ENCODE results near the gene PEDS1. TPM values are rescaled to one million over a fixed set of nuclear protein-coding genes. Genes with fewer than 3 reads are reported as not detected.

PEDS1 gene
- total RNA-seq, 1 experiment from 2014 or later = 26.0 TPM

- Mint-ChIP-seq H3K27me3 (ENCODE audit: insufficient read depth, unreplicated experiment) (no peaks in the 10 kb centered on the region), H3K4me1 (ENCODE audit: insufficient read depth, unreplicated experiment) (peaks cover 59% of the 10 kb centered on the region), H3K4me3 (ENCODE audit: unreplicated experiment) (peak overlapping the region; percentile 61), H3K36me3 (ENCODE audit: insufficient read depth, unreplicated experiment) (peaks cover 34% of the 10 kb centered on the region), H3K9me3 (ENCODE audit: unreplicated experiment) (no peaks in the 10 kb centered on the region), H3K27ac (ENCODE audit: low read depth, unreplicated experiment) (peak overlapping the region; percentile 96)
- ChIA-PET CTCF (interaction anchor here (1.6 to 9.5 kb wide), 4 partner anchors 23 to 28 kb away, joined by 11 to 408 read pairs (median 71); partner anchors contain the start of gene UBE2V1), POLR2A (interaction anchor here (4.4 to 19.2 kb wide), 3 partner anchors 12 to 34 kb away, joined by 46 to 386 read pairs (median 375); partner anchors contain the start of gene UBE2V1)
- DNase-seq (ENCODE audit: unreplicated experiment) = no peak
- TF ChIP-seq, protein P1, sequence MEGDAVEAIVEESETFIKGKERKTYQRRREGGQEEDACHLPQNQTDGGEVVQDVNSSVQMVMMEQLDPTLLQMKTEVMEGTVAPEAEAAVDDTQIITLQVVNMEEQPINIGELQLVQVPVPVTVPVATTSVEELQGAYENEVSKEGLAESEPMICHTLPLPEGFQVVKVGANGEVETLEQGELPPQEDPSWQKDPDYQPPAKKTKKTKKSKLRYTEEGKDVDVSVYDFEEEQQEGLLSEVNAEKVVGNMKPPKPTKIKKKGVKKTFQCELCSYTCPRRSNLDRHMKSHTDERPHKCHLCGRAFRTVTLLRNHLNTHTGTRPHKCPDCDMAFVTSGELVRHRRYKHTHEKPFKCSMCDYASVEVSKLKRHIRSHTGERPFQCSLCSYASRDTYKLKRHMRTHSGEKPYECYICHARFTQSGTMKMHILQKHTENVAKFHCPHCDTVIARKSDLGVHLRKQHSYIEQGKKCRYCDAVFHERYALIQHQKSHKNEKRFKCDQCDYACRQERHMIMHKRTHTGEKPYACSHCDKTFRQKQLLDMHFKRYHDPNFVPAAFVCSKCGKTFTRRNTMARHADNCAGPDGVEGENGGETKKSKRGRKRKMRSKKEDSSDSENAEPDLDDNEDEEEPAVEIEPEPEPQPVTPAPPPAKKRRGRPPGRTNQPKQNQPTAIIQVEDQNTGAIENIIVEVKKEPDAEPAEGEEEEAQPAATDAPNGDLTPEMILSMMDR (IDR thresholded peaks at IDR 0.05; ENCODE audit: unreplicated experiment) = no peak
- BruUV-seq (replicated peaks) = TSS peak; percentile 1
- intact Hi-C loops (cut with micrococcal nuclease) = no loop called here
Observed at GRCh38 chr20:50146214-50146613, 7.3 kb downstream of the PEDS1 start.

DNA sequence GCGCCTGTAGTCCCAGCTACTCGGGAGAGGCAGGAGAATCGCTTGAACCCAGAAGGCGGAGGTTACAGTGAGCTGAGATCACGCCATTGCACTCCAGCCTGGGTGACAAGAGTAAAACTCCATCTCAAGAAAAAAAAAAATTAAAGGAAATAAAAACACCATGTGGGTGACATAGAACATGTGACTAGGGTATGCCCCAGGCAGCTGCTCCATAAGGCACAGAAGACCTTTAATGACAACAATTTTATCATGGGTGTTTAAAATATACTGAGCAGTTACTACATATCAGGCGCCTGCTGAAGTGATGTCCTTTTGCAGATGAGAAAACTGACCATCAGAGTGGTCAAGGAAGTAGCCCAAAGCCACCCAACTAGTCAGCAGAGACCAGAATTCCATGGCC, 8.0 kb downstream of the PEDS1 start:
- H3K27me3 Mint-ChIP-seq (ENCODE audit: insufficient read depth, unreplicated experiment) = no peaks in the 10 kb centered on the region
- POLR2A ChIA-PET = interaction anchor here (2.1 to 19.2 kb wide), 6 partner anchors 8 to 284 kb away, joined by 7 to 386 read pairs (median 69); partner anchors contain the start of genes PEDS1 and UBE2V1

DNA sequence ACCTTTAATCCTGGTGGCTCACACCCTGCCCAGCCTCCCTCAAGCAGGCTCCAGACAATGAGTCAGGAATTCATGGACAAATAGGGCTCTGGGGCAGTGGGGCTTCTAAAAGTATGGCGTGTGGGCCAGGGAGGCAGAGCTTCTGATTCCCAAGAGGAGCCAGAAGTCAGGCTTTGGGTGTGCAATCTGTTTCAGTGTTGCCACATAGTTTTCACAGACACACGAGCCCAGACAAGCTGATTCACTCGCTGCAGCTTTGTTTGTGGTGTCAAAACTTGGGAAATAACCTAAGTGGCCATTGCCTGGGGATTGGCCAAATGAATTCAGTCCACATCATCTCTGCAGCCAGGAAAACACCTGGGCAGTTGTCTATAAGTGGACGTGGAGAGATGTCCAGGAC, 9.2 kb downstream of the PEDS1 start:
- H3K36me3 Mint-ChIP-seq (ENCODE audit: insufficient read depth, unreplicated experiment) = peaks cover 33% of the 10 kb centered on the region
- peak overlapping the region; percentile 91 for H3K27ac Mint-ChIP-seq (ENCODE audit: low read depth, unreplicated experiment)
- DNase-seq (ENCODE audit: unreplicated experiment) = peak; percentile 99
- intact Hi-C loops (cut with micrococcal nuclease) = loop anchor here (2.0 kb wide), 1 partner anchor 24 kb away; no protein-coding TSS in a partner anchor
- no peaks in the 10 kb centered on the region for H3K27me3 Mint-ChIP-seq (ENCODE audit: insufficient read depth, unreplicated experiment)
- H3K9me3 Mint-ChIP-seq (ENCODE audit: unreplicated experiment) = no peaks in the 10 kb centered on the region
- ChIA-PET CTCF (interaction anchor here (0.7 to 9.5 kb wide), 11 partner anchors 9 to 73 kb away, joined by 3 to 129 read pairs (median 5); partner anchors contain the start of gene PEDS1), POLR2A (interaction anchor here (0.7 to 19.2 kb wide), 32 partner anchors 9 to 787 kb away, joined by 3 to 386 read pairs (median 4); partner anchors contain the start of genes ADNP, PARD6B, PEDS1 and UBE2V1)
- peaks cover 54% of the 10 kb centered on the region for H3K4me1 Mint-ChIP-seq (ENCODE audit: insufficient read depth, unreplicated experiment)
- peak overlapping the region; percentile 39 for H3K4me3 Mint-ChIP-seq (ENCODE audit: unreplicated experiment)
- TF ChIP-seq, protein P1 (IDR thresholded peaks at IDR 0.05; ENCODE audit: unreplicated experiment) = no peak
- BruUV-seq (replicated peaks) = no TSS peak

More for the DNA sequence above, 8.0 kb downstream of the PEDS1 start:
- TF ChIP-seq, protein P1 (IDR thresholded peaks at IDR 0.05; ENCODE audit: unreplicated experiment) = no peak
- no peak overlapping the region for H3K4me3 Mint-ChIP-seq (ENCODE audit: unreplicated experiment)
- DNase-seq (ENCODE audit: unreplicated experiment) = no peak
- intact Hi-C loops (cut with micrococcal nuclease) = loop anchor here (2.0 kb wide), 1 partner anchor 25 kb away; no protein-coding TSS in a partner anchor
- H3K27ac Mint-ChIP-seq (ENCODE audit: low read depth, unreplicated experiment) = peak overlapping the region; percentile 96
- no TSS peak for BruUV-seq (replicated peaks)
- H3K36me3 Mint-ChIP-seq (ENCODE audit: insufficient read depth, unreplicated experiment) = peaks cover 28% of the 10 kb centered on the region
- no peaks in the 10 kb centered on the region for H3K9me3 Mint-ChIP-seq (ENCODE audit: unreplicated experiment)
- CTCF ChIA-PET = interaction anchor here (0.7 to 9.5 kb wide), 5 partner anchors 11 to 215 kb away, joined by 4 to 129 read pairs (median 10); no protein-coding TSS in a partner anchor
- peaks cover 54% of the 10 kb centered on the region for H3K4me1 Mint-ChIP-seq (ENCODE audit: insufficient read depth, unreplicated experiment)

DNA sequence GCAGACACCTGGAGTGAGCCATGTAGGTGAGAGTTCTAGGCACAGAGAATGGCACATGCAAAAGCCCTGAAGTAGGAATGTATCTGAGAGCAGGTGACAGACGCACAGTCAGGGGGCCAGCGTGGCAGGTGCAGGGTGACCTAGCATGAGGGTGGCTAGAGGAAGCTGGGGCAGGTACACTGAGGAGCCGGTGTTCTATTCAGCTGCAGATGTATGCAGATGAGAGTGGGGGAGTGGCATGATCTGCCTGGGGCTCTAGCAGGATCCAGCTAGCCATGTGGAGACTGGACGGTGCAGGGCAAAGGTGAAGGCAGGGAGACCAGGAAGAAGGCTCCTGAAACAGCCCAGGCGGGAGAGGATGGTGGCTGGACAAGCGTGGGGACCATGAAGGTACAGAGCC, 10.7 kb downstream of the PEDS1 start:
- DNase-seq (ENCODE audit: unreplicated experiment) = no peak
- Mint-ChIP-seq H3K27me3 (ENCODE audit: insufficient read depth, unreplicated experiment) (no peaks in the 10 kb centered on the region), H3K4me1 (ENCODE audit: insufficient read depth, unreplicated experiment) (peaks cover 55% of the 10 kb centered on the region), H3K36me3 (ENCODE audit: insufficient read depth, unreplicated experiment) (peaks cover 35% of the 10 kb centered on the region), H3K27ac (ENCODE audit: low read depth, unreplicated experiment) (peak overlapping the region; percentile 93), H3K9me3 (ENCODE audit: unreplicated experiment) (no peaks in the 10 kb centered on the region), H3K4me3 (ENCODE audit: unreplicated experiment) (no peak overlapping the region)
- ChIA-PET CTCF (interaction anchor here (3.9 to 9.5 kb wide), 2 partner anchors 10 to 22 kb away, joined by 38 to 129 read pairs; partner anchors contain the start of gene PEDS1), POLR2A (interaction anchor here (3.5 to 19.2 kb wide), 4 partner anchors 9 to 30 kb away, joined by 12 to 386 read pairs (median 66); partner anchors contain the start of genes PEDS1 and UBE2V1)
- BruUV-seq (replicated peaks) = no TSS peak
- TF ChIP-seq, protein P1 (IDR thresholded peaks at IDR 0.05; ENCODE audit: unreplicated experiment) = no peak
- intact Hi-C loops (cut with micrococcal nuclease) = no loop called here

Measured in MCF 10A (cell line).